Kidney (tissue), 14 donors: Measurements from ENCODE around the gene HAUS5. TPM values are rescaled to one million over a fixed set of nuclear protein-coding genes. Genes with fewer than 3 reads are reported as not detected.

Experiments
- DNase-seq, 5 donors: peaks; one replicate each; pipeline ENCODE4 v3.0.0-alpha.2; 2013 to 2020
- FAIRE-seq: peaks from 2 replicates; lab custom pipeline; 2012; peaks lifted over from hg19 to GRCh38; lab: Jason Lieb, UNC
- H3K27ac ChIP-seq, 2 donors: one replicate each; pipeline ENCODE4 v1.7.0; 2013; ENCODE audit warnings: low read depth in 2 of 2, low read length in 2 of 2, inconsistent platforms in 1 of 2
- H3K27me3 ChIP-seq: one replicate; pipeline ENCODE4 v1.7.1; 2013; ENCODE audit warnings: low read length, inconsistent platforms; ENCODE audit not compliant: control insufficient read depth, insufficient read depth
- H3K36me3 ChIP-seq, 3 donors: one replicate each; pipeline versions ENCODE4 v1.7.0 to v1.7.1; 2013; ENCODE audit warnings: low read length in 3 of 3, control low read depth in 1 of 3, inconsistent platforms in 1 of 3; ENCODE audit not compliant: insufficient read depth in 3 of 3, control insufficient read depth in 2 of 3
- H3K4me1 ChIP-seq, 3 donors: one replicate each; pipeline versions ENCODE4 v1.7.0 to v1.7.1; 2013; ENCODE audit warnings: low read length in 3 of 3, inconsistent platforms in 1 of 3, low read depth in 1 of 3; ENCODE audit not compliant: control insufficient read depth in 2 of 3, insufficient read depth in 2 of 3
- H3K4me3 ChIP-seq, 3 donors: one replicate each; pipeline versions ENCODE4 v1.7.0 to v1.8.1; 2013; ENCODE audit warnings: low read length in 3 of 3, control low read depth in 1 of 3, inconsistent platforms in 1 of 3
- H3K9ac ChIP-seq, 3 donors: one replicate each; pipeline versions ENCODE4 v1.7.0 to v1.7.1; 2013; ENCODE audit warnings: low read length in 3 of 3, control low read depth in 1 of 3, inconsistent platforms in 1 of 3
- H3K9me3 ChIP-seq, 3 donors: one replicate each; pipeline versions ENCODE4 v1.7.0 to v1.7.1; 2013; ENCODE audit warnings: low read length in 3 of 3, control low read depth in 1 of 3, inconsistent platforms in 1 of 3; ENCODE audit not compliant: control insufficient read depth in 2 of 3, insufficient read depth in 1 of 3
- intact Hi-C: fragments of 100-400 bp; cut with DNase I; formaldehyde crosslinking; loops from one replicate; pipeline ENCODE4 v1.11.1; 2022
- polyA plus RNA-seq: library from polyadenylated mRNA; stranded (reverse); fragments of 350-450 nt; fragmentation: Illumina TruSeq; extraction: RNeasy Lipid Tissue Mini Kit (QIAGEN cat#74804); gene quantifications from one replicate; pipeline ENCODE4 v1.2.3, GENCODE V29; 2014; ENCODE audit warnings: low read depth, low replicate concordance; ENCODE audit not compliant: insufficient read depth
- total RNA-seq: library from RNA; stranded (reverse); fragmentation: NEBNext Ultra II Directional; extraction: Animal tissue kit (Norgen Biotek cat#: 25700); gene quantifications from one replicate; pipeline ENCODE4 v1.2.1, GENCODE V29; 2021
- TF ChIP-seq, protein P1 (sequence below): IDR thresholded peaks from 3 replicates; pipeline ENCODE4 v1.5.1; 2012; ENCODE audit warnings: mild to moderate bottlenecking, moderate library complexity, borderline replicate concordance; ENCODE audit not compliant: insufficient read depth; ENCODE audit errors: extremely low read depth
- donor health status: control.
- donor health status: control.
- donor health status: control.
- donor health status: control.
- donor health status: control.
- donor health status: DM: yes; HTN: yes; CAD: no.
- donor health status: Normal renal cell carcinoma (clear cell type).

The HAUS5 gene
- total and polyA plus RNA-seq, 2 donors from 2014 or later, result 6.8 to 15.9 TPM

DNA sequence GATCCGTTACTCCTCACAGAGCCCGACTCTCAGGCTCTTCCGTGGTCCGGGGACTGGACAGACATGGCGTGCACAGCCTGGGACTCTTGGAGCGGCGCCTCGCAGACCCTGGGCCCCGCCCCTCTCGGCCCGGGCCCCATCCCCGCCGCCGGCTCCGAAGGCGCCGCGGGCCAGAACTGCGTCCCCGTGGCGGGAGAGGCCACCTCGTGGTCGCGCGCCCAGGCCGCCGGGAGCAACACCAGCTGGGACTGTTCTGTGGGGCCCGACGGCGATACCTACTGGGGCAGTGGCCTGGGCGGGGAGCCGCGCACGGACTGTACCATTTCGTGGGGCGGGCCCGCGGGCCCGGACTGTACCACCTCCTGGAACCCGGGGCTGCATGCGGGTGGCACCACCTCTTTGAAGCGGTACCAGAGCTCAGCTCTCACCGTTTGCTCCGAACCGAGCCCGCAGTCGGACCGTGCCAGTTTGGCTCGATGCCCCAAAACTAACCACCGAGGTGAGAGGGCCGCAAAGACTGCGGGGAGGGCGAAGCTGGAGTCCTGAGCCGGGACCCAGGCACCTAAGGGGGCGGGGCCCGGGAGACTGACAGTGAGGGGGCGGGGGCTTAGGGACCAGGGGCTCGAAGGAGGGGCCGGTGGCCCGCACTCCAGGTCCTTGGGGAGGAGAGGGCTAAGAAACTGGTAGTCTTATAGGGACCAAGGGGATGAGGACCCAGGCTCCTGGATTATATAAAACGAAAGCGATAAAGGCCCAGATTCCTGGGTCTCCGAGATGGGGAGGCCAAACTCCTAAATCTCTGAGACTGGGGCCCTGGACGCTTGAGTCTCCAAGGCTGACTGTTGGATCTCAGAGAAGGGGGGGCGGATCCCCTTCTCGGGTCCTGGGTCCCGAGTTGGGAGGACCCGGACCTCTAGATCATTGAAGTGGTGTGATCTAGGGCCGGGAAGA is 31.0 kb downstream of the HAUS5 start:
- H3K4me3 ChIP-seq, result peak overlapping the region; percentile 56 to 86 (median 70)
- H3K36me3 ChIP-seq, result no peaks in the 10 kb centered on the region
- intact Hi-C loops, result no loop called here
- peak overlapping the region; percentile 86 to 91 for H3K27ac ChIP-seq
- H3K4me1 ChIP-seq, result peaks cover 0 to 10% (median 0%) of the 10 kb centered on the region in 3 donors
- H3K9me3 ChIP-seq, result no peaks in the 10 kb centered on the region
- H3K27me3 ChIP-seq, result no peaks in the 10 kb centered on the region
- FAIRE-seq, result no peak
- DNase-seq, result peak; percentile 92 to 95 (median 93)
- H3K9ac ChIP-seq, result peak overlapping the region; percentile 35 to 60 (median 58)
- TF ChIP-seq, protein P1, sequence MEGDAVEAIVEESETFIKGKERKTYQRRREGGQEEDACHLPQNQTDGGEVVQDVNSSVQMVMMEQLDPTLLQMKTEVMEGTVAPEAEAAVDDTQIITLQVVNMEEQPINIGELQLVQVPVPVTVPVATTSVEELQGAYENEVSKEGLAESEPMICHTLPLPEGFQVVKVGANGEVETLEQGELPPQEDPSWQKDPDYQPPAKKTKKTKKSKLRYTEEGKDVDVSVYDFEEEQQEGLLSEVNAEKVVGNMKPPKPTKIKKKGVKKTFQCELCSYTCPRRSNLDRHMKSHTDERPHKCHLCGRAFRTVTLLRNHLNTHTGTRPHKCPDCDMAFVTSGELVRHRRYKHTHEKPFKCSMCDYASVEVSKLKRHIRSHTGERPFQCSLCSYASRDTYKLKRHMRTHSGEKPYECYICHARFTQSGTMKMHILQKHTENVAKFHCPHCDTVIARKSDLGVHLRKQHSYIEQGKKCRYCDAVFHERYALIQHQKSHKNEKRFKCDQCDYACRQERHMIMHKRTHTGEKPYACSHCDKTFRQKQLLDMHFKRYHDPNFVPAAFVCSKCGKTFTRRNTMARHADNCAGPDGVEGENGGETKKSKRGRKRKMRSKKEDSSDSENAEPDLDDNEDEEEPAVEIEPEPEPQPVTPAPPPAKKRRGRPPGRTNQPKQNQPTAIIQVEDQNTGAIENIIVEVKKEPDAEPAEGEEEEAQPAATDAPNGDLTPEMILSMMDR, result no peak

DNA sequence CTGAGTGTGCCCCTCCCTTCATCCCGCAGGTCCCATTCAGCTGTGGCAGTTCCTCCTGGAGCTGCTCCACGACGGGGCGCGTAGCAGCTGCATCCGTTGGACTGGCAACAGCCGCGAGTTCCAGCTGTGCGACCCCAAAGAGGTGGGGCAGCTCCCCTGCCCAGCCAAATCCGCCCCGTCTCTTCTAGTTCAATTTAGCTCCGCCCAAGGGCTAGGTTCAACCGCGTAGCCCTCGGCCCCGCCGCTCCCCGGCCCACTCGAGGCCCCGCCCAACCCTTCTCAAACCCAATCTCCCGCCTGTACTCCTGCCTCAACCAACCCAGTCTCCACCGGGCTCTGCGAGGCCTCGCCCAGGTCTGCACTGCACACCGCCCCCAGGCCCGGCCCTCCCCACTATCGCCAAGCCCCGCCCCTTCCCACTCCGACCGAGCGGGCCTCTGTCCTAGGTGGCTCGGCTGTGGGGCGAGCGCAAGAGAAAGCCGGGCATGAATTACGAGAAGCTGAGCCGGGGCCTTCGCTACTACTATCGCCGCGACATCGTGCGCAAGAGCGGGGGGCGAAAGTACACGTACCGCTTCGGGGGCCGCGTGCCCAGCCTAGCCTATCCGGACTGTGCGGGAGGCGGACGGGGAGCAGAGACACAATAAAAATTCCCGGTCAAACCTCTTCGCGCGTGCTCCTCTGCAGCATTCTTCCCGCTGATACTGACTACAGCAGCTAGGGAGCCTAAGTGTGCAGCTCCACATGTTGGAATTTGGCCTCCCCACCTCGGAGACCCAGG is 31.9 kb downstream of the HAUS5 start:
- intact Hi-C loops, result no loop called here
- Histone ChIP-seq H3K4me1 (peaks cover 0 to 15% (median 0%) of the 10 kb centered on the region in 3 donors), H3K4me3 (peak overlapping the region; percentile 45 to 86 (median 70)), H3K36me3 (no peaks in the 10 kb centered on the region), H3K27ac (peak overlapping the region; percentile 86 to 91), H3K27me3 (no peaks in the 10 kb centered on the region), H3K9me3 (no peaks in the 10 kb centered on the region), H3K9ac (peak overlapping the region; percentile 35 to 60 (median 58))
- FAIRE-seq (no peak), DNase-seq (peak; percentile 93 to 98 (median 96))
- TF ChIP-seq, protein P1, result no peak

DNA sequence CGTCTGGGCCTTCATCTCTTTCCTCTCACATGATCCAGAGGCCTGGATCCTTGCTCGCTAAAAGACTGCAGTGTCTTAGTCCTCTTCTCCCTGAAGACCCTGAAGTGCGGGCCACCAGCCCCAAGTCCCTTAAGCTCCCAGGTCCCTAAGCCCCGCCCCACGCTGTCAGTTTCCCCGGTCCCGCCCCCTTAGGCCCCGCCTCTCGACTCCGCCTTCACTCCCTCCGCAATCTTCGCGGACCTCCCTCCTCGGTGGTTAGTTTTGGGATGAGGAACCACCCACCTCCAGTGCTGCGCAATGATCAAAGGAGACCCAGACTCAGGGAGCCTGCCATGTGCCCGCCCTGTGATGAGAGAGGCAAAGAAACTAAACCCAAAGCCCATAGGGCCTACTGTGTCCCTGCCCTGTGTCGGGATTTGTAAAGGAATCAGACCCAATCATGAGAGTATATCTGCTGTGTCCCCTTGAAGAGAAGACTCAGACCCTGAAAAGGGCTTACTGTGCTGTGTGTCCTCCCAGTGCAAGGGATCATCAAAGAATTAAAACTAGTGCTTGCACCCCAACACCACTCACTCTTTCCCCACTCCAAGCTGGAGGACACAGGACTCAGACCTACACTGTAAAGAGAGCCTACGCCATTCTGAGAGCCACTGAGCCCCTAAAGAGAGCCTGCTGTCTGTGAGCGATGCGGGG is 32.6 kb downstream of the HAUS5 start:
- H3K27ac ChIP-seq, result peak overlapping the region; percentile 80 to 91
- H3K36me3 ChIP-seq, result no peaks in the 10 kb centered on the region
- TF ChIP-seq, protein P1, result no peak
- H3K9me3 ChIP-seq, result no peaks in the 10 kb centered on the region
- peak; percentile 76 to 93 (median 84) for DNase-seq
- FAIRE-seq, result no peak
- H3K27me3 ChIP-seq, result no peaks in the 10 kb centered on the region
- intact Hi-C loops, result no loop called here
- H3K4me3 ChIP-seq, result peak overlapping the region; percentile 18 to 86 (median 45)
- H3K9ac ChIP-seq, result peak overlapping the region in 1 of 3 donors; percentile 55
- peaks cover 0 to 17% (median 0%) of the 10 kb centered on the region in 3 donors for H3K4me1 ChIP-seq
